K562 (cell line): ENCODE measurements around the gene SLC16A10. TPM values are rescaled to one million over a fixed set of nuclear protein-coding genes. Genes with fewer than 3 reads are reported as not detected.
A peak's percentile ranks its signal among the peaks of the same experiment; 100 is the strongest.

Source experiments
- ATAC-seq: fragments of 200-7000 bp; cut with Tn5 transposase; 3 replicates; pipeline ENCODE4 v1.9.1; 2020; ENCODE audit warnings: moderate library complexity
- BruUV-seq: library from RNA; stranded (reverse); fragments of 400-500 nt; replicated peaks from 2 replicates; lab custom pipeline; 2021; lab: Mats Ljungman, UMichigan
- CTCF ChIA-PET: fragments of 300-600 bp; formaldehyde crosslinking; extraction: SDS; loops from one replicate; lab custom pipeline; 2021; ENCODE audit warnings: low intra/inter-chr PET ratio; lab: Yijun Ruan, JAX
- POLR2A ChIA-PET: fragments of 300-600, 350-650 bp; sonication (Branson Sonifier 250); formaldehyde crosslinking; extraction: SDS; loops from one replicate; lab custom pipeline; 2021; ENCODE audit warnings: antibody characterized with exemption, inconsistent platforms; lab: Yijun Ruan, JAX
- DNase-seq, 4 experiments: peaks; one replicate each; pipeline versions ENCODE4 v3.0.0 to v3.0.0-alpha.2; 2011 to 2018; ENCODE audit warnings: low spot score in 3 of 4, mixed read lengths in 3 of 4; ENCODE audit errors: extremely low read depth in 1 of 4
- FAIRE-seq: peaks from 2 replicates; lab custom pipeline; 2011; peaks lifted over from hg19 to GRCh38; lab: Jason Lieb, UNC
- H2AFZ ChIP-seq: 2 replicates; pipeline ENCODE4 v1.6.0; 2011; ENCODE audit warnings: low read depth, low read length, control low read depth, inconsistent platforms
- H3K27ac ChIP-seq: fragments of 200-600 bp; 3 replicates; pipeline ENCODE4 v1.8.0; 2011; ENCODE audit warnings: low read depth, mild to moderate bottlenecking, control low read depth, inconsistent platforms, low read length, moderate library complexity, mixed read lengths; ENCODE audit errors: extremely low read depth
- H3K27me3 ChIP-seq, 2 experiments: fragments of 300-600 bp in 1 of 2; 2 replicates in 1 of 2; 3 replicates in 1 of 2; pipeline versions ENCODE4 v1.6.0 to v1.8.0; 2011; ENCODE audit warnings: inconsistent platforms in 2 of 2, low read length in 2 of 2, mild to moderate bottlenecking in 1 of 2, mixed read lengths in 1 of 2, moderate library complexity in 1 of 2; ENCODE audit not compliant: control insufficient read depth in 2 of 2, insufficient read depth in 2 of 2
- H3K36me3 ChIP-seq: fragments of 300-600 bp; 3 replicates; pipeline ENCODE4 v1.8.0; 2011; ENCODE audit warnings: mild to moderate bottlenecking, low read length, inconsistent platforms; ENCODE audit not compliant: control insufficient read depth, insufficient read depth
- H3K4me1 ChIP-seq, 2 experiments: fragments of 200-600 bp in 1 of 2; replicated peaks in 1 of 2; 2 replicates in 1 of 2; 3 replicates in 1 of 2; pipeline versions ENCODE4 v1.5.1 to v1.8.0; 2011; ENCODE audit warnings: inconsistent platforms in 2 of 2, low read length in 2 of 2, mild to moderate bottlenecking in 1 of 2, mixed read lengths in 1 of 2, moderate library complexity in 1 of 2; ENCODE audit not compliant: control insufficient read depth in 2 of 2, insufficient read depth in 2 of 2
- H3K4me2 ChIP-seq: 2 replicates; pipeline ENCODE4 v1.6.1; 2011; ENCODE audit warnings: low read length, control low read depth, inconsistent platforms, mixed read lengths; ENCODE audit not compliant: insufficient read depth
- H3K4me3 ChIP-seq: fragments of 200-600 bp; sonication (generic), shearing (Covaris generic); 2 replicates; pipeline ENCODE4 v1.5.1; 2016; ENCODE audit warnings: control low read depth, inconsistent platforms
- H3K79me2 ChIP-seq: fragments of 200-600 bp; 3 replicates; pipeline ENCODE4 v1.8.0; 2011; ENCODE audit warnings: low read length, inconsistent platforms; ENCODE audit not compliant: control insufficient read depth, insufficient read depth
- H3K9ac ChIP-seq, 2 experiments: 2 replicates each; pipeline versions ENCODE4 v1.6.0 to v1.6.1; 2011; ENCODE audit warnings: low read depth in 2 of 2, low read length in 2 of 2, control low read depth in 1 of 2, inconsistent platforms in 1 of 2, mild to moderate bottlenecking in 1 of 2, mixed read lengths in 1 of 2; ENCODE audit not compliant: insufficient read depth in 1 of 2
- H3K9me1 ChIP-seq: one replicate; pipeline ENCODE4 v1.6.0; 2011; ENCODE audit warnings: inconsistent platforms, mild to moderate bottlenecking, low read length, moderate library complexity; ENCODE audit not compliant: control insufficient read depth, insufficient read depth
- H3K9me3 ChIP-seq: replicated peaks from 2 replicates; pipeline ENCODE4 v1.5.1; 2011; ENCODE audit warnings: low read depth, low read length, inconsistent platforms; ENCODE audit not compliant: control insufficient read depth, insufficient read depth
- H4K20me1 ChIP-seq: replicated peaks from 2 replicates; pipeline ENCODE4 v1.6.1; 2011; ENCODE audit warnings: low read length, inconsistent platforms, mixed read lengths; ENCODE audit not compliant: control insufficient read depth, insufficient read depth
- C11orf30 ChIP-seq: fragments of 450-650 bp; IDR thresholded peaks from 2 replicates; pipeline ENCODE4 v1.6.1; 2016; ENCODE audit warnings: low read depth, mild to moderate bottlenecking
- CBFA2T3 ChIP-seq: fragments of 450-650 bp; IDR thresholded peaks from 2 replicates; pipeline ENCODE4 v1.6.1; 2017
- DPF2 ChIP-seq: fragments of 450-650 bp; IDR thresholded peaks from 2 replicates; pipeline ENCODE4 v1.6.1; 2016
- E2F4 ChIP-seq: sonication (generic); formaldehyde crosslinking; IDR thresholded peaks from 2 replicates; pipeline ENCODE4 v1.8.0; 2022; ENCODE audit warnings: mild to moderate bottlenecking, low read depth, missing genetic modification reagents
- EZH2 ChIP-seq: IDR thresholded peaks from 2 replicates; pipeline ENCODE4 v1.6.1; 2012; ENCODE audit warnings: low read depth, mild to moderate bottlenecking, inconsistent platforms, low read length, borderline replicate concordance
- FOXO4 ChIP-seq: fragments of 450-650 bp; formaldehyde crosslinking; IDR thresholded peaks from 2 replicates; pipeline ENCODE4 v1.4.0; 2020; ENCODE audit warnings: mild to moderate bottlenecking, moderate library complexity
- HEY1 ChIP-seq: fragments of 250-450 bp; sonication (Bioruptor Pico); IDR thresholded peaks from 2 replicates; pipeline ENCODE4 v1.5.0; 2020; ENCODE audit warnings: mild to moderate bottlenecking, moderate library complexity, borderline replicate concordance
- MAFF ChIP-seq: IDR thresholded peaks from 2 replicates; pipeline ENCODE4 v1.6.1; 2012; ENCODE audit warnings: low read length, improper control_type of control experiment
- MAFG ChIP-seq: fragments of 450-650 bp; conservative IDR thresholded peaks from 2 replicates; pipeline ENCODE4 v1.6.1; 2016; ENCODE audit warnings: missing genetic modification characterization, missing compliant biosample characterization
- SMARCA4 ChIP-seq: fragments of 450-650 bp; IDR thresholded peaks from 2 replicates; pipeline ENCODE4 v1.6.1; 2016
- STAT5B ChIP-seq: fragments of 250-450 bp; sonication (Bioruptor Pico); IDR thresholded peaks from 2 replicates; pipeline ENCODE4 v1.8.0; 2021; ENCODE audit warnings: mild to moderate bottlenecking, inconsistent platforms
- SUPT5H ChIP-seq: fragments of 450-650 bp; IDR thresholded peaks from 2 replicates; pipeline ENCODE4 v1.6.1; 2016
- THRB ChIP-seq: fragments of 450-650 bp; formaldehyde crosslinking; conservative IDR thresholded peaks from 2 replicates; pipeline ENCODE4 v1.4.0; 2022; ENCODE audit warnings: mild to moderate bottlenecking, missing genetic modification characterization
- ZNF282 ChIP-seq: sonication (generic); formaldehyde crosslinking; IDR thresholded peaks from 2 replicates; pipeline ENCODE4 v1.8.1; 2023; ENCODE audit warnings: missing genetic modification reagents
- ZNF75A ChIP-seq: fragments of 450-650 bp; formaldehyde crosslinking; IDR thresholded peaks from 2 replicates; pipeline ENCODE4 v1.4.0; 2020; ENCODE audit warnings: mild to moderate bottlenecking
- WGBS: fragments of 100-300 bp; shearing (Covaris generic); methylation state at CpG from one replicate; pipeline ENCODE4 v1.1.6; 2016; ENCODE audit warnings: low coverage, mixed read lengths; ENCODE audit not compliant: insufficient coverage; ENCODE audit errors: missing lambda C conversion rate; 5-methylcytosine and 5-hydroxymethylcytosine counted together
- in situ Hi-C: fragments of 300-500 bp; cut with MboI; formaldehyde crosslinking; loops from 4 replicates; pipeline ENCODE4 v1.15.0; 2018; ENCODE audit warnings: inconsistent platforms, mixed read lengths
- intact Hi-C: fragments of 100-400 bp; cut with micrococcal nuclease; formaldehyde crosslinking; loops from 2 replicates; pipeline ENCODE4 v1.14.2; 2022
- polyA plus RNA-seq, 8 experiments: library from polyadenylated mRNA; depleted of rRNA in 4 of 8; stranded (reverse) in 5 of 8; unstranded in 3 of 8; fragments of >200 nt; fragmentation: Nextera tagmentation in 2 of 8; fragmentation: Illumina TruSeq in 1 of 8; extraction: Ambion mirVana in 2 of 8; extraction: Trizol in 1 of 8; gene quantifications; 2 replicates each; pipeline versions ENCODE4 v1.2.1 to v1.2.3, GENCODE V29; 2011 to 2014; ENCODE audit warnings: inconsistent platforms in 1 of 8, missing spikeins in 1 of 8
- total RNA-seq, 7 experiments: library from RNA; depleted of rRNA in 6 of 7; stranded (reverse); fragments of >200 nt in 6 of 7; fragmentation: Illumina TruSeq in 2 of 7; extraction: Trizol in 2 of 7; gene quantifications; 2 replicates each; pipeline versions ENCODE4 v1.2.1 to v1.2.3, GENCODE V29; 2011 to 2021; ENCODE audit warnings: low replicate concordance in 1 of 7
- TF ChIP-seq, protein P1 (sequence below): conservative IDR thresholded peaks from 2 replicates; pipeline ENCODE4 v1.6.1; 2011; ENCODE audit warnings: low read depth, mild to moderate bottlenecking, low read length; ENCODE audit not compliant: control insufficient read depth

Gene SLC16A10
- total and polyA plus RNA-seq, 9 of the 15 experiments (the other 6 are each of a cell fraction or from before 2014, with no cell fraction given), result 0.02 to 0.54 (median 0.24) TPM; not detected in 4

DNA sequence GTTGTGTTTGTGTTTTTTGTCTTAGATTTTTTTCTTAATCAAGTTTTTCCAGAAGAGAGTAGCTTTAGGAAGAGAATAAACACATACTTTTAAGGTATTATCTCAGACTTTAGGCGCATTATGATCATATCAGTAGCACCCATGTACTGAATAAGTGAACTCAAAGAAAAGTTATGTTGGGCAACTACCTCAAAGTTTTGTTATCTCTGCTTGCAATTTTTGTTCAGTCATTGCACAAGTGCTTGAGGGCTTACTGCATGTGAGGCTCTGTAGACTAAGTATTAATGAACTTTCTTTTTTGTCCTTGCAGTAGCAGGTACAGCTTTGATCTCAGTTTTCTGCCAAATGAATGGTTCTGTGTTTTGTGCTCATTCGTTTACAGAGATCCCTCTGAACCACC, 189.0 kb downstream of the SLC16A10 start (continued):
- peak; percentile 11; the same call in 1 of the 2 replicates for TF ChIP-seq MAFF
- TF ChIP-seq ZNF75A (CRISPR knock-in tag), result no peak
- peak; percentile 17; the same call in 1 of the 2 replicates for TF ChIP-seq CBFA2T3
- TF ChIP-seq HEY1 (CRISPR knock-in tag), result 0 out of 2 replicates have a peak, but pooled peaks have one; percentile 21
- TF ChIP-seq SMARCA4, result peak; percentile 59; the same call in 1 of the 2 replicates
- TF ChIP-seq ZNF282 (CRISPR knock-in tag), result no peak
- peak; percentile 59 for TF ChIP-seq C11orf30
- no peak for TF ChIP-seq FOXO4 (CRISPR knock-in tag)
- peak; percentile 77 for TF ChIP-seq MAFG (tag)
- peak; percentile 82; the same call in 1 of the 2 replicates for TF ChIP-seq DPF2

- peak overlapping the region; percentile 28; the same call in 1 of the 2 replicates for H3K4me2 ChIP-seq
- ATAC-seq (peak; percentile 42), DNase-seq (no peak), FAIRE-seq (no peak)
- intact Hi-C loops, result no loop called here
- CTCF ChIA-PET, result no interaction called here
- H3K9me3 ChIP-seq, result no peaks in the 10 kb centered on the region
- H3K4me1 ChIP-seq, result peaks cover 0 to 3% of the 10 kb centered on the region in 2 experiments; a peak in 2 of 5 replicates
- H3K79me2 ChIP-seq, result peaks cover 6% of the 10 kb centered on the region; the same call in 2 of the 3 replicates
- peaks cover 50% of the 10 kb centered on the region for H3K36me3 ChIP-seq
- WGBS, result 76% methylated on average over 3 of the region's 3 CpGs
- POLR2A ChIA-PET, result no interaction called here
- no TSS peak for BruUV-seq
- H3K4me3 ChIP-seq, result no peak overlapping the region
- no peaks in the 10 kb centered on the region for H4K20me1 ChIP-seq
- no peak overlapping the region for H2AFZ ChIP-seq
- H3K27ac ChIP-seq, result no peak overlapping the region; the same call in 2 of the 3 replicates
- H3K9me1 ChIP-seq, result no peaks in the 10 kb centered on the region
- no peak overlapping the region for H3K9ac ChIP-seq
- H3K27me3 ChIP-seq, result no peaks in the 10 kb centered on the region
- in situ Hi-C loops, result no loop called here
- TF ChIP-seq THRB (CRISPR knock-in tag), result no peak
- TF ChIP-seq, protein P1, sequence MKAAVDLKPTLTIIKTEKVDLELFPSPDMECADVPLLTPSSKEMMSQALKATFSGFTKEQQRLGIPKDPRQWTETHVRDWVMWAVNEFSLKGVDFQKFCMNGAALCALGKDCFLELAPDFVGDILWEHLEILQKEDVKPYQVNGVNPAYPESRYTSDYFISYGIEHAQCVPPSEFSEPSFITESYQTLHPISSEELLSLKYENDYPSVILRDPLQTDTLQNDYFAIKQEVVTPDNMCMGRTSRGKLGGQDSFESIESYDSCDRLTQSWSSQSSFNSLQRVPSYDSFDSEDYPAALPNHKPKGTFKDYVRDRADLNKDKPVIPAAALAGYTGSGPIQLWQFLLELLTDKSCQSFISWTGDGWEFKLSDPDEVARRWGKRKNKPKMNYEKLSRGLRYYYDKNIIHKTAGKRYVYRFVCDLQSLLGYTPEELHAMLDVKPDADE, result no peak
- TF ChIP-seq STAT5B, result no peak
- no peak for TF ChIP-seq E2F4
- TF ChIP-seq SUPT5H, result no peak
- no peak for TF ChIP-seq EZH2
Measured at GRCh38 chr6:111276736-111277135, 189.4 kb downstream of the SLC16A10 start.
